ENCODE measurements around the gene WDR88. TPM values are rescaled to one million over a fixed set of nuclear protein-coding genes. Genes with fewer than 3 reads are reported as not detected.

The WDR88 gene
- polyA plus RNA-seq, 1 donor (not counting 4 experiments of a cell fraction or from before 2014, with no cell fraction given) = not detected

DNA sequence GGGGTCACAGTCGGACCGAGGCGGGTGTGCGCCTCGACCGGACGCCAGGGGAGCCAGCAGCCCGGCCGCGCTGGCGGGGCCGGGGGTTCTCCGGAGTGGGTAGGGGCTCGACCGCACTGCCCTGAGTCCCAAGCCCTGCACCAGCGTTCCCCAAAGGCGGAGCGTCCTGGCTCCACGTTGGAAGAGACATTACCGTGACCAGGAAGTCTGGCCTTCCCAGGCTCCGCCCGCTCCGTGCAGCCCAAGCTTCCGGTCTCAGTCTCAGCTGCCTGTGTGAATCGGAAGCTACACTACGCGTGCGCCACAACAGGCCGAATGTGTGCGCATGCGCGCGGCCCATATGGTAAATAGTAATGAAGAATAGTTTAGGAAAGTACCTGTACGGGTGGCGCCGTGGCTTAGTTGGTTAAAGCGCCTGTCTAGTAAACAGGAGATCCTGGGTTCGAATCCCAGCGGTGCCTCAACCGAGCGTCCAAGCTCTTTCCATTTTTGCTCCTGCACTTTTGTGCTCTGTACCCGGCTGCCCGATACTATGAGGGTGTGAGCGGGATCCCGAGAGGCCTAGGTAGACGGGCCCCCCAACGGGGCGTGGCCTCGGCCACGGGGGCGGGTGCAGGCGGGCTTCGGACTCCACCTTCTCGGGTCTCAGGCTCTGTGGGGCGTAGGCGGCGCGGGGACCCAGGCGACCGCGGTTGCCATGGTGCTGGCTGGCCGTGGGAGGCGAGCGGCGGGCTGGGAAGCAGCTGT, 44.9 kb downstream of the WDR88 start:
- Histone ChIP-seq H3K9ac (ENCODE audit: control insufficient read depth, extremely low read depth, insufficient read depth, low read length) (peak overlapping the region; percentile 90), H3K79me2 (ENCODE audit: control insufficient read depth, insufficient read depth, low read length) (peaks cover 4% of the 10 kb centered on the region), H3K9me1 (ENCODE audit: control insufficient read depth, extremely low read depth, insufficient read depth, low read length) (no peaks in the 10 kb centered on the region), H4K20me1 (ENCODE audit: control insufficient read depth, extremely low read depth, insufficient read depth, low read length) (no peaks in the 10 kb centered on the region), H3K9me3 (ENCODE audit: control insufficient read depth, low read depth, low read length) (no peaks in the 10 kb centered on the region), H3K4me3 (ENCODE audit: control insufficient read depth in 2 of 3, extremely low read depth in 1 of 3, insufficient read depth in 2 of 3, low read depth in 1 of 3, low read length in 3 of 3) (peak overlapping the region; percentile 71 to 88 (median 76)), H3K36me3 (ENCODE audit: control insufficient read depth in 2 of 2, extremely low read depth in 1 of 2, insufficient read depth in 2 of 2, low read length in 2 of 2) (no peaks in the 10 kb centered on the region), H3K27me3 (ENCODE audit: control insufficient read depth, extremely low read depth, insufficient read depth, low read length) (no peaks in the 10 kb centered on the region), H3K4me2 (ENCODE audit: control insufficient read depth, extremely low read depth, insufficient read depth, low read depth, low read length) (peak overlapping the region; percentile 90), H3K27ac (ENCODE audit: control insufficient read depth, insufficient read depth, low read length) (peak overlapping the region; percentile 80), H2AFZ (ENCODE audit: control insufficient read depth, low read length) (peak overlapping the region; percentile 90), H3K4me1 (ENCODE audit: control insufficient read depth, extremely low read depth, insufficient read depth, low read length) (peaks cover 12% of the 10 kb centered on the region)
- TF ChIP-seq, protein P1, sequence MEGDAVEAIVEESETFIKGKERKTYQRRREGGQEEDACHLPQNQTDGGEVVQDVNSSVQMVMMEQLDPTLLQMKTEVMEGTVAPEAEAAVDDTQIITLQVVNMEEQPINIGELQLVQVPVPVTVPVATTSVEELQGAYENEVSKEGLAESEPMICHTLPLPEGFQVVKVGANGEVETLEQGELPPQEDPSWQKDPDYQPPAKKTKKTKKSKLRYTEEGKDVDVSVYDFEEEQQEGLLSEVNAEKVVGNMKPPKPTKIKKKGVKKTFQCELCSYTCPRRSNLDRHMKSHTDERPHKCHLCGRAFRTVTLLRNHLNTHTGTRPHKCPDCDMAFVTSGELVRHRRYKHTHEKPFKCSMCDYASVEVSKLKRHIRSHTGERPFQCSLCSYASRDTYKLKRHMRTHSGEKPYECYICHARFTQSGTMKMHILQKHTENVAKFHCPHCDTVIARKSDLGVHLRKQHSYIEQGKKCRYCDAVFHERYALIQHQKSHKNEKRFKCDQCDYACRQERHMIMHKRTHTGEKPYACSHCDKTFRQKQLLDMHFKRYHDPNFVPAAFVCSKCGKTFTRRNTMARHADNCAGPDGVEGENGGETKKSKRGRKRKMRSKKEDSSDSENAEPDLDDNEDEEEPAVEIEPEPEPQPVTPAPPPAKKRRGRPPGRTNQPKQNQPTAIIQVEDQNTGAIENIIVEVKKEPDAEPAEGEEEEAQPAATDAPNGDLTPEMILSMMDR (optimal IDR thresholded peaks at IDR 0.05 in 1 of 3, IDR thresholded peaks at IDR 0.05 in 1 of 3, conservative IDR thresholded peaks at IDR 0.05 in 1 of 3; ENCODE audit: extremely low read depth in 1 of 3, insufficient read depth in 2 of 3, low read length in 3 of 3) = no peak
- TF ChIP-seq EZH2 (IDR thresholded peaks at IDR 0.05; ENCODE audit: low read length) = no peak
- DNase-seq (ENCODE audit: low read depth, low spot score) (peak; percentile 95), FAIRE-seq (peak; percentile 88)
- dilution Hi-C loops (cut with MboI; ENCODE audit: extremely low pct_ligation_motif_present, low sequenced_read_pairs) = no loop called here

DNA sequence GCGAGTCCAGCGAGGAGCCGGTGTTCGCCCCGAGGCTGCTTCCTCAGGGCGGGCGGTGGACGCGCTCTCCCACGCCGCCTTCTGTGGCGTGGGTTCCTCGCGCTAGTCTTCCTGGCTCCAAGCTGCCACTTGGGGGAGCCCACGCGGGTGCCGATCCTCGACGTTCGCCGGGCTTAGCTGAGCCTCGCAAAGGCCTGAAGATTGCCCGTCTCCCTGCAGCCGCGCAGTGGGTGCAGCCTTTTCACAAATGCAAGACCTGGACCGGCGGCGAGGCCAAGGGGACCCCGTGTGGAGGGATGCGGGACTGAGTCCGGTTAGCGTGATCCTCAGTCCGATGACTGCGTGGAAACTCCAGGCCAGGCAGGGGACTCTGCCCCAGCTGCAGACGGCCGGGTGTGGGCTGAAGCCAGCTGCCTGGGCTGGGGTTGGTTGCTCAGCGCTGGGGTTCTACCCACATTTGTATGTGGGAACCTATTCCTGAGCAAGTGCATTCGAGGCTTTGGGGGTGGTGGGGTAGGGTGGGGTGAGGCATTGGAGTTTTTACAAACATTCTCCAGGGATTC, 45.6 kb downstream of the WDR88 start:
- no peak for FAIRE-seq
- H3K27ac ChIP-seq (ENCODE audit: control insufficient read depth, insufficient read depth, low read length) = no peak overlapping the region

More for the DNA sequence above, 45.6 kb downstream of the WDR88 start:
- H3K36me3 ChIP-seq (ENCODE audit: control insufficient read depth in 2 of 2, extremely low read depth in 1 of 2, insufficient read depth in 2 of 2, low read length in 2 of 2) = no peaks in the 10 kb centered on the region
- DNase-seq (ENCODE audit: low read depth, low spot score) = no peak
- H3K4me1 ChIP-seq (ENCODE audit: control insufficient read depth, extremely low read depth, insufficient read depth, low read length) = peaks cover 10% of the 10 kb centered on the region
- dilution Hi-C loops (cut with MboI; ENCODE audit: extremely low pct_ligation_motif_present, low sequenced_read_pairs) = no loop called here
- H3K4me3 ChIP-seq (ENCODE audit: control insufficient read depth in 2 of 3, extremely low read depth in 1 of 3, insufficient read depth in 2 of 3, low read depth in 1 of 3, low read length in 3 of 3) = peak overlapping the region; percentile 42 to 64 (median 51)
- no peak for TF ChIP-seq EZH2 (IDR thresholded peaks at IDR 0.05; ENCODE audit: low read length)
- TF ChIP-seq, protein P1 (optimal IDR thresholded peaks at IDR 0.05 in 1 of 3, IDR thresholded peaks at IDR 0.05 in 1 of 3, conservative IDR thresholded peaks at IDR 0.05 in 1 of 3; ENCODE audit: extremely low read depth in 1 of 3, insufficient read depth in 2 of 3, low read length in 3 of 3) = peak in 2 of 3 experiments; percentile 11 to 43
- H4K20me1 ChIP-seq (ENCODE audit: control insufficient read depth, extremely low read depth, insufficient read depth, low read length) = no peaks in the 10 kb centered on the region
- no peaks in the 10 kb centered on the region for H3K9me3 ChIP-seq (ENCODE audit: control insufficient read depth, low read depth, low read length)
- H3K79me2 ChIP-seq (ENCODE audit: control insufficient read depth, insufficient read depth, low read length) = peaks cover 4% of the 10 kb centered on the region
- no peaks in the 10 kb centered on the region for H3K27me3 ChIP-seq (ENCODE audit: control insufficient read depth, extremely low read depth, insufficient read depth, low read length)
- H3K9ac ChIP-seq (ENCODE audit: control insufficient read depth, extremely low read depth, insufficient read depth, low read length) = peak overlapping the region; percentile 47
- H3K4me2 ChIP-seq (ENCODE audit: control insufficient read depth, extremely low read depth, insufficient read depth, low read depth, low read length) = peak overlapping the region; percentile 73
- peak overlapping the region; percentile 77 for H2AFZ ChIP-seq (ENCODE audit: control insufficient read depth, low read length)
- no peaks in the 10 kb centered on the region for H3K9me1 ChIP-seq (ENCODE audit: control insufficient read depth, extremely low read depth, insufficient read depth, low read length)

All from keratinocyte (primary cell).